ENCODE results near the gene TRIM56.
A peak's percentile ranks its signal among the peaks of the same experiment; 100 is the strongest.
"Not testable (repeated sequence)": the region's sequence is repeated elsewhere in the genome, so short reads cannot be mapped to it uniquely, and the experiment has no call there.

Gene TRIM56

DNA sequence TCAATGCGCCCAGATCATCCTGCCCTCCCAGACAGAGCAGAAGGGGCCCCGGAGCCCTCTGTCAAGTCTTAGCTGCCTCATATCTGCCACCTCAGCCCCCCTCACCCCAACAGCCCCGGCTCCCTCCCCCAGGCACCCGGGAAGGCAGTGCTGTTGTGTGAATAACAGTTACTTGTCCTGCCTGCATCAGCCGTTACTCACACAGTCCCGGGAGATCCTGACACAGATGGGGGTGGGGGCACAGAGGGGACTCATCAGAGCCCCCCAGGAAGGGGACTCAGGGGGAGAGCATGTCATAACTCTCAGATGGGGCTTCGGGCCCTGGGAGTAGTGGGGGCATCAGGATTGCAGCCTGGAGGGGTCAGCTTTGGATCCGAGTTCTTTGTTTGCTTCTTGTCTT is 29.2 kb downstream of the TRIM56 start:
- no peak for DNase-seq

DNA sequence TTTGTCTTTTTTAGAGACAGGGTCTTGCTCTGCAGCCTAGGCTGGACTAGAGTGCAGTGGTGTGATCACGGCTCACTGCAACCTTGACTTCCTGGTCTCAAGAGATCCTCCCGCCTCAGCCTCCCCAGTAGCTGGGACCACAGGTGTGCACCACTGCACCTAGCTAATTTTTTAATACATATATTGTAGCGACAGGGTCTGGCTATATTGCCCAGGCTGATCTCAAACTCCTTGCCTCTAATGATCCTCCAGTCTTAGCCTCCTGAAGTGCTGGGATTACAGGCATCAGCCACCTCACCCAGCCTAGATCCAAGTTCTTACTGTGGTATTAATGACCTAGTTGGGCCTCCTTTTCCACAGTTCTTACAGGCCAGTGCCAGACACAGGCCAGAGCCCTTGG is 29.9 kb downstream of the TRIM56 start:
- DNase-seq: no peak

DNA sequence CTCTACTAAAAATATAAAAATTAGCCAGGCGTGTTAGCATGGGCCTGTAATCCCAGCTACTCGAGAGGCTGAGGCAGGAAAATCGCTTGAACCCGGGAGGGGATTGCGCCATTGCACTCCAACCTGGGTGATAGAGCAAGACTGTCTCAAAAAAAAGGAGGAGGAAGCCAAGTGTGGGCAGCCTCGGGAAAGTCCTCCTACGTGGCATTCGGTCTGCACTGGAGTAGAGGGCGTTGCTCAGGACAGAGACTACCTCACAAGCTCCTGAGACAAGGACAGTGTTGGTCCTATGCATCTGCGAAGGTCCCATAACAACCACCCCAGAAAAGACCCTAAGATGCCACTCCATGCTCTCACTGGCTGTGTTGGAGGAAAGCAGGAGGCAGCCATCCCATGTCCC is 31.6 kb downstream of the TRIM56 start:
- DNase-seq: no peak

DNA sequence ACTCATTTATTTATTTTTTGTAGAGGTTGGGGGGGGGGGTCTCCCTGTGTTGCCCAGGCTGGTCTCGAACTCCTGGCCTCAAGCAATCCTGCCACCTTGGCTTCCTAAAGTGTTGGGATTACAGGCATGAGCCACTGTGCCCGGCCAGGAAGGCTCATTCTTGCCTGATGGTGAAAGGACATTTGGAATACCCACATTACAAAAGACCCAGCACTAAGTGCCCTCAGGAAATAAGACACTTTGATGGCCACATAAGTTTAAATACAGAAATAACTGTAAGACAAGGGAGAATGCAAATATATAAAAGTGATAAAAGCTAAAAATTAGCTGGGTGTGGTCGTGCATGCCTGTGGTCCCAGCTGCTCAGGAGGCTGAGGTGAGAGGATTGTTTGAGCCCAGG is 33.6 kb downstream of the TRIM56 start:
- DNase-seq: no peak

DNA sequence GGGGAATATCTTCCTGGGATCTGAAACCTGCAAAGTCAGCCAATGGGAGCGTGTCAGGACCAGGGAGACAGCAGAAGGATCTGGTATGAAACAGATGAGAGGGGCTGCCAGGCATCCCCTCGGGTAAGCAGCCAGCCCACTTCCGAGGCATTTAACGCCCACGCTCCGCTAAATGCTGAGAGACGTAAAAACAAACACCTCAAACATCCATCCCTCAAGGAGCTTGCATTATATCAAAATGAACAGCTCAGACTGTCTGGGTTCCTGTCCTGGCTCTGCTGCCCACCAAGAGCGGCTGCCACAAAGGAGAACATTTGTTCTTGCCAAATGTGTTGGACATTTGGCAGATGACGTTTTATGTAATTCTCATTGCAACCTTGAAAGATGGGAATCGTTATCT is 34.6 kb downstream of the TRIM56 start:
- no peak for DNase-seq

DNA sequence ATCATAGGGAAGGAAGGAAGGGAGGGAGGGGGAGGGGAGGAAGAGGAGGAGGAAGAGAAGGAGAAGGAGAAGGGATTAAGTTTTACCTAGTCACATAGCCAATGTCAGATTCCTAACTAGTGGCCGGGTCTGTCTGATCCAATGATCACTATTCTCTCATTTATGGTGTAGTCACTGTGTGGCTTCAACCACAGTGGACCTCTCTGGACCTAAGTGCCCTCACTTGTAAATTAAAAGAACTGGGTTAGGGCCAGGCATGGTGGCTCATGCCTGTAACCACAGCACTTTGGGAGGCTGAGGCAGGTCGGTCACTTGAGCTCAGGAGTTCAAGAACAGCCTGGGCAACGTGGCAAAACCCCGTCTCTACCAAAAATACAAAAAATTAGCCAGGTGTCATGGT is 35.0 kb downstream of the TRIM56 start:
- no peak for DNase-seq

DNA sequence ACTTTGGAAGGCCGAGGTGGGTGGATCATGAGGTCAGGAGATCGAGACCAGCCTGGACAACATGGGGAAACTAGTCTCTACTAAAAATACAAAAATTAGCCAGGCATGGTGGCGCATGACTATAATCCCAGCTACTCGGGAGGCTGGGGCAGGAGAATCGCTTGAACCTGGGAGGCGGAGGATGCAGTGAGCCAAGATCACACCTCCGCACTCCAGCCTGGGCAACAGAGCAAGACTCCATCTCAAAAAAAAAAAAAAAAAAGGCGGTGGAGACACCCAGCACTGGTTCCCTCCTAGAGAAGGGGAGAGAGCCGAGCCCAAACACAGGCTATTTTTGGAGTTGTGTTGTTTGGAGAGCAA is 36.3 kb downstream of the TRIM56 start:
- DNase-seq: not testable (repeated sequence)

DNA sequence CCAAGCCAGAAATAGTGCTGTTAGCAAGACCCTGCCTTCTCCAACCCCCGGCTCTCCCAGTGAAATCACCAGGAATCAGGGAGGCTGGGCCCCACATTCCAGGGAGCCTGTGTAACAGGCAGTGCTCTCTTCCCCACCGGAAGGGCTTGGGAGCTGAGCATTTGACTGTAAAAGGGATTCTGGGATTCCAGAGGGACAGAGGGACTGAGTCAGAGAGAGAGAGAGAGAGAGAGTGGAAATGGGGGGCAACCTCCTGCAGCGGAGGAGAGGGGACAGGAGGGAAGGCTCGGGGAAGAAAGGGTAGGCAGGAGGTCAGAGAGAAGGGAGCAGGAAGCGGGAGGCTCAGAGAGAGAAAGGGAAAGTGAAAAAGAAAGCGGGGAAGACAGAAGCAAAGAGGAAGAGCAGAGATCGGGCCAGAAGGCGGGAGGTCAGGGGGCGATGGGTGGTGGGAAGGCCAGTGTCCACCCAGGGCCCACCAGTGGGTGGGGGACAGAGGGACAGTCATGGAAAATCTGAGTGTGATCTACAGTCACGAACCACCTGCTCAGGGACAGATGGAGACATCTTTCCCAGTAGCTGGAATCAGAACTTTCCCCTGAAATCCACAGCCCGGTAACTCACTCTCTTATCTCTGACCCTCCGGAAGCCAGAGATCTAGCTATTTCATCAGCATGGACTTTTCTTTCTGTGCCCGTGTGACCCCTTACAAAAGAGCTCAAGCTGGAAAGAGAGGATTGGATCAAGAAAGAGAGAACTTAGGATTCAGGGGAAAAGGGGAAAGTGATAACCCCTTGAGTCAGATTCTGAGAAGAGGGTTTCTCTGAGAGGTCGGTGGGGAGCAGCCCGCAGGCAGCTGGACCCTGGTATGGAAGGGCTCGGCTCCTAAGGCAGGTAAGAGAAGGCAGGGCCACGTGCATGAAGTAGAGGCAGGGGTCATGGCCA is 37.0 kb downstream of the TRIM56 start:
- DNase-seq: no peak

DNA sequence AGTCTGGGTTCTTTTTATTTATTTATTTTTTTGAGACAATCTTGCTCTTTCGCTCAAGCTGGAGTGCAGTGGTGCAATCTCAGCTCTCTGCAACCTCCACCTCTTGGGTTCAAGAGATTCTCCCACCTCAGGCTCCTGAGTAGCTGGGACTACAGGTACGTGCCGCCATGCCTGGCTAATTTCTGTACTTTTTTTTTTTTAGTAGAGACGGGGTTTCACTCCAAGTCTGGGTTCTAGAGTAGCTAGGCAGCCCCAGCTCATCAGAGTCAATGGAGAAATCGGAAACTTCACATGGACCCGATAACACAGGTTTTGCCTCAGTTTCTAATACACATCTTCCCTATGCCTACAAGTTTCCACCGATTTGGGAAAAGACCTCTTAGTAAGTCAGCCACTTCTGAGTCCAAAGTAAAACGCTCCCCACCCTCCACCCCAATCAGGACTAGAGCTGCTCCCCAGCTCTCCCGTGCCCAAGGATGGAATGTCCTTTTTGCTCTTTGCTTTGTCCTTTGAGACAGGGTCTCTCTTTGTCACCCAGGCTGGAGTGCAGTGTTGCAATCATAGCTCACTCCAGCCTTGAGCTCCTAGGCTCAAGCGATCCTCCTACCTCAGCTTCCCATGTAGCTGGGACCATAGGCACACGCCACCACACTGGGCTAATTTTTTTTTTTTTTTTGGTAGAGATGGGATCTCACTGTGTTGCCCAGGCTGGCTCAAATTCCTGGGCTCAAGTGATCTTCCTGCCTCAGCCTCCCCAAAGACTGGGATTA is 37.8 kb downstream of the TRIM56 start:
- DNase-seq: no peak

DNA sequence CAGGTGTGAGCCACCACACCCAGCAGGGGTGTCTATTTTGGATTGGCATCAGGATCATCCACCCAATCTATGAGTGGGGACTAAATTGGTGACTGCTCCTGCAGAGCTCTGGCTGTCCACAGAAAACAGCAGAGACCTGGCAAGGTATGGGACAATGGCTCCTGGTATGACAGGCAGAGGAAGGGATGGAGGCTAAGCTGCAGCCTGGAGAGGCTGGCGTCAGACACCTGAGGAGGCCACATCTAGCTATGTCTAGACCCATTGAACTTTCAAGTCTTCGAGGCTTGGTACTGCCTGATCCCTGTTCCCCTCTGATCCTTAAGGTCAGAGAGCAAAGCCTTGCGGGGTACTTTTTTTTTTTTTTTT is 38.4 kb downstream of the TRIM56 start:
- no peak for DNase-seq

DNA sequence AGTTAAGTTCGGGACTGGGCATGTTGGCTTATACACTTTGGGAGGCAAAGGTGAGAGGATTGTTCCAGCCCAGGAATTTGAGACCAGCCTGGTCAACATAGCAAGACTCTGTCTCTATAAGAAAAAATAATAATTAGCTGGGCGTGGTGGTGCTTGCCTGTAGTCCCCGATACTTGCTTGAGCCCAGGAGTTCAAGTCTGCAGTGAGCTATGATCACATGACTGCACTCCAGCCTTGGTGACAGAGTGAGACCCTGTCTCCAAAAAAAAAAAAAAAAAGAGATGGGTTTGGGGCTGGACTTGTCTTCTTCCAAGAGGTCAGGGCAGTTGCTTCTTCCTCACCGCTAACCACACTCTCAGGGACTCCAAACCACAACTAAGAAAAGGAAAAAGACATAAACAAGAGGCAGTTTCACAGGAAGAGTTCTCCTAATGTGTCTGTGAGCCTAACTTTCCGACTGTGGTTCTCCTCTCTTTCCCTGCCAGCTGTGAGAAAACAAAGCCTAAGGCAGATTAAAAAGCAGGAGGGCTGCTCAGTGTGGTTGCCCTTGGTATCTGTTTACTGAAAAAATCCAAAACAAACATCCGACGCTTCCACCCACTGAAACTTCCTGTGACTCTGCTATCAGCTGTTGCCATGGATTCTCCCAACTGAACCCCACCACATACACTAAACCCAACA is 39.2 kb downstream of the TRIM56 start:
- no peak for DNase-seq

DNA sequence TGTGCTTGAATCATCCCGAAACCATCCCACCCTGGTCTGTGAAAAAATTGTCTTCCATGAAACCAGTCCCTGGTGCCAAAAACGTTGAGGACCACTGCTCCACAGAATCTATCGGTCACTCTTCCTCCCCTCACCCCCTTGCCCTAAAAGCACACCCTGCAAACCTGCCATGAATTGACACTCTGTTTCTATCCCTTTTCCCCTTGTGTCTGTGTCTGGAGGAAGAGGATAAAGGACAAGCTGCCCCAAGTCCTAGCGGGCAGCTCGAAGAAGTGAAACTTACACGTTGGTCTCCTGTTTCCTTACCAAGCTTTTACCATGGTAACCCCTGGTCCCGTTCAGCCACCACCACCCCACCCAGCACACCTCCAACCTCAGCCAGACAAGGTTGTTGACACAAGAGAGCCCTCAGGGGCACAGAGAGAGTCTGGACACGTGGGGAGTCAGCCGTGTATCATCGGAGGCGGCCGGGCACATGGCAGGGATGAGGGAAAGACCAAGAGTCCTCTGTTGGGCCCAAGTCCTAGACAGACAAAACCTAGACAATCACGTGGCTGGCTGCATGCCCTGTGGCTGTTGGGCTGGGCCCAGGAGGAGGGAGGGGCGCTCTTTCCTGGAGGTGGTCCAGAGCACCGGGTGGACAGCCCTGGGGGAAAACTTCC is 40.8 kb downstream of the TRIM56 start:
- DNase-seq: no peak

DNA sequence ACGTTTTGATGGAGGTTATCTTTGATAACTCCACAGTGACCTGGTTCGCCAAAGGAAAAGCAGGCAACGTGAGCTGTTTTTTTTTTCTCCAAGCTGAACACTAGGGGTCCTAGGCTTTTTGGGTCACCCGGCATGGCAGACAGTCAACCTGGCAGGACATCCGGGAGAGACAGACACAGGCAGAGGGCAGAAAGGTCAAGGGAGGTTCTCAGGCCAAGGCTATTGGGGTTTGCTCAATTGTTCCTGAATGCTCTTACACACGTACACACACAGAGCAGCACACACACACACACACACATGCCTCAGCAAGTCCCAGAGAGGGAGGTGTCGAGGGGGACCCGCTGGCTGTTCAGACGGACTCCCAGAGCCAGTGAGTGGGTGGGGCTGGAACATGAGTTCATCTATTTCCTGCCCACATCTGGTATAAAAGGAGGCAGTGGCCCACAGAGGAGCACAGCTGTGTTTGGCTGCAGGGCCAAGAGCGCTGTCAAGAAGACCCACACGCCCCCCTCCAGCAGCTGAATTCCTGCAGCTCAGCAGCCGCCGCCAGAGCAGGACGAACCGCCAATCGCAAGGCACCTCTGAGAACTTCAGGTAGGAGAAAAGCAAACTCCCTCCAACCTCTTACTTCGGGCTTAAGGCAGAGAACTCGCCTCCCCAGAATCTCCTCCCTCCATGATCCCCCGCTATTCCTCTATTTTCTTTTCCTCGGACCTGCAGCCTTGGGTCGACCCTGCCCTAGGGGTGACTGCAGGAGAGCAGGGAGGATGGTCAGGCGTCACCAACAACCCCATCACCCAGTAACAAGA is 41.6 kb downstream of the TRIM56 start, which contains the start of gene SERPINE1:
Gene SERPINE1 (plus strand): TSS at position 454 of the 809 bp plus-strand sequence. CDS start 1,290 bp downstream, outside the sequence.
- DNase-seq: peak in 3 of 5 experiments; percentile 8 to 73 (median 39)

DNA sequence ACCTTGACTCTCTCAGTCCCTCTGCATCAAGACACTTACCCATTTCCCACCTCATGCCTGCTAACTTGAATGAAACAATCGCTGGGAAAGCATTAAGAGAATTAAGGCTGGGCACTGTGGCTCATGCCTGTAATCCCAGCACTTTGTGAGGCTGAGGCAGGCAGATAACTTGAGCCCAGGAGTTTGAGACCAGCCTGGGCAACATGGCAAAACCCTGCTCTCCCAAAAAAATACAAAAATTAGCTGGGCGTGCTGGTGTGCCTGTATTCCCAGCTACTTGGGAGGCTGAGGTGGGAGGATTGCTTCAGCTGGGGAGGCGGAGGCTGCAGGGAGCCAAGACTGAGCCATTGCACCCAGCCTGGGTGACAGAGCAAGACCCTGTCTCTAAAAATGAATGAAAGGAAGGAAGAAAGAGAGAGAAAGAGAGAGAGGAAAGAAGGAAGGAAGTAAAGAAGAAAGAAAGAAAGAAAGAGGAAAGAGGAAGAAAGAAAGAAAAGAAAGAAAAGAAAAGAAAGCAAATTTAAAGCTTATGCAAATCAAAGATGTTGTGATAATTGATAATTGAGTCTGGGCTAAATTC is 42.3 kb downstream of the TRIM56 start:
- no peak for DNase-seq

DNA sequence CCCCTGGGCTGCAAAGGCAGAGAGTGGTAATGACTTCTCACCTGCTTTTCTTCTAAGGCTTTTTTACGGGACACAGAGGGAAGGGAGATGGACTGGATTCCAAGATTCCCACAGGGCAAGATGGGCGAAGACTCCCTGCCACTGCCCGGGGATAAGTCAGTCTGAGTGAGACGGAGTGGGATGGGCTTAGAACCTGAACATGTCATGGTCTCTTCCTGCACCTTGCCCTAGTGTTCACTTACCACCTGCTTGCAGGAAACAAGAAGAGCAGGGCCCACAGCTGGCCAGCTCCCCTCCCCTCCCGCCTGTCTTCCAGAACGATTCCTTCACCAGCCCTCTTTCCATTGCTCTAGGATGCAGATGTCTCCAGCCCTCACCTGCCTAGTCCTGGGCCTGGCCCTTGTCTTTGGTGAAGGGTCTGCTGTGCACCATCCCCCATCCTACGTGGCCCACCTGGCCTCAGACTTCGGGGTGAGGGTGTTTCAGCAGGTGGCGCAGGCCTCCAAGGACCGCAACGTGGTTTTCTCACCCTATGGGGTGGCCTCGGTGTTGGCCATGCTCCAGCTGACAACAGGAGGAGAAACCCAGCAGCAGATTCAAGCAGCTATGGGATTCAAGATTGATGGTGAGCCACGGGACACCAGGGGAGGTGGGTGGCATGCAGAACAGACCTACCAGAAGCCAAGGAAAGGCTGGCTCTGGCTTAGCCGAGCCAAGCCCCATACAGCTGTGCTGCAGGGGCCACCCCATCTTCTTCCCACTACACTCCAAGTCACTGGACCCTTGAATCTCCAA is 43.0 kb downstream of the TRIM56 start:
- no peak for DNase-seq

DNA sequence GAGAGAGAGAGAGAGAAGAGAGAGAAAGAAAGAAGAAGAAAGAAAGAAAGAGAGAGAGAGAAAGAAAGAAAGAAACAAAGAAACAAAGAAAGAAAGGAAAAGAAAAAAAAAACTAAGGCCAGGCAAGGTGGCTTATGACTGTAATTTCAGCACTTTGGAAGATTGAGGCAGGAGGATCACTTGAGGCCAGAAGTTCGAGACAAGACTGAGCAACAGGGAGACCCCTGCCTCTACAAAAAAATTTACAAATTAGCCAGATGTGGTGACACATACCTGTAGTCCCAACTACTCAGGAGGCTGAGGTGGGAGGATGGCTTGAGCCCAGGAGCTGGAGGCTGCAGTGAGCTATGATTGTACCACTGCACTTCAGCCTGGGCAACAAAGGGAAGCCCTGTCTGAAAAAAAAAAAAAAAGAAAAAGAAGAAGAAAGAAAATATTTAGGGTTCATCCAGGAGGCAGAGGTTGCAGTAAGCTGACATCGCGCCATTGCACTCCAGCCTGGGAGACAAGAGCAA is 44.4 kb downstream of the TRIM56 start:
- no peak for DNase-seq

DNA sequence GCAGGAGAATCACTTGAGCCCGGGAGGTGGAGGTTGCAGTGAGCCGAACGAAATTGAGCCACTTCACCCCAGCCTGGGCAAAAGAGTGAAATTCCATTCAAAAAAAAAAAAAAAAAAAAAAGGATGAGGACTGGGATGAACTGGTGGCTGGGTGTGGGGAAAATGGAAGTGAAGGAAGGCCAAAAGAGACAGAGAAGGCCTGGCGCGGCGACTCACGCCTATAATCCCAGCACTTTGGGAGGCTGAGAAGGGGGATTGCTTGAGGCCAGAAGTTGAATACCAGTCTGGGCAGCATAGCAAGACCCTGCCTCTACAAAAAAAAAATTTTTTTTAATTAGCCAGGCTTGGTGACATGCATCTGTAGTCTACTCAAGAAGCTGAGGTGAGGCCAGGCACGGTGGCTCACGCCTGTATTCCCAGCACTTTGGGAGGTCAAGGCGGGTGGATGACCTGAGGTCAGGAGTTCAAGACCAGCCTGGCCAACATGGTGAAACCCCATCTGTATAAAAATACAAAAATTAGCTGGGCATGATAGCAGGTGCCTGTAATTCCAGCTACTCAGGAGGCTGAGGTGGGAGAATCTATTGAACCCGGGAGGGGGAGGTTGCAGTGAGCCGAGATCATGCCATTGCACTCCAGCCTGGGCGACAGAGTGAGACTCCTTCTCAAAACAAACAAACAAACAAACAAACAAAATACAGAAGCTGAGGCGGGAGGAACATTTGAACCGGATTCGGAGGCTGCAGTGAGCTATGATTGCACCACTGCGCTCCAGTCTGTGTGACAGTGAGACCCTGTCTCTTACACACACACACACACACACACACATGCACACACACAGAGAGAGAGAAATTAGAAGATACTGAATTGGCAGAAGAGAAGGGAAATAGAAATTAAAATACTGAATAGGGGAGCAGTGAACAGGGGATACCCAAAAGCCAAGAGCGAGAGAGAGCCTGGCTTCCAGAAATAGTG is 47.6 kb downstream of the TRIM56 start:
- not testable (repeated sequence) for DNase-seq

DNA sequence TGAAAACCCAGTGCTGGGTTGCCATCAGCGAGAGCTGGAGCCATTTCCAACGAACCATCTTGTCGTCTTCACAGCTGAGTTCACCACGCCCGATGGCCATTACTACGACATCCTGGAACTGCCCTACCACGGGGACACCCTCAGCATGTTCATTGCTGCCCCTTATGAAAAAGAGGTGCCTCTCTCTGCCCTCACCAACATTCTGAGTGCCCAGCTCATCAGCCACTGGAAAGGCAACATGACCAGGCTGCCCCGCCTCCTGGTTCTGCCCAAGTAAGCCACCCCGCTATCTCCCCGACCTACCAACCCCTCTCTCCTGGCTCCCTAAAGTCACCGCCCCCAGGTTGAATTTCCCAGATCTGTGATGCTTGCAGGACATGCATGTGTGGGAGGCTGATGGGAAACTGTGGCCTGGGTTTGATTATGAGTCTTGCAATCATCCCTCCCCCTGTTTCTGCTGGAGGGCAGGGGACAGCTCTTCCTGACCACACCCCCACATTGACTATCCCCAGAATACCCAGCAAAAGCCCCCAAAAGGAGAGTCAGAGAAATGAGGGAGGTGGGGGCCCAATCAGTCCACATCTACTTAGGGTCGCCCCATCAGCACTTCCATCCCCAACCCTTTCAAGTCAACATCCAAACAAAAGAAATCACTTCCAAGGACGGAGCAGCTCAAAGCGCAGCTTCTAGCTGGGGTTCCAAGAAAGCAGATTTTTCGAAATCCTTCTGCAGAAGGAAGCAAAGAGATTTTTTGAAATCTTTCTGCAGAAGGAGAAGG is 48.5 kb downstream of the TRIM56 start:
- no peak for DNase-seq

All from T-helper 2 cell (primary cell).